K562 (cell line): ENCODE data around the gene LBR. TPM values are rescaled to one million over a fixed set of nuclear protein-coding genes. Genes with fewer than 3 reads are reported as not detected.

Experiments
- ATAC-seq: fragments of 200-7000 bp; cut with Tn5 transposase; 3 replicates; pipeline ENCODE4 v1.9.1; 2020; ENCODE audit warnings: moderate library complexity
- BruUV-seq: library from RNA; stranded (reverse); fragments of 400-500 nt; replicated peaks from 2 replicates; lab custom pipeline; 2021; lab: Mats Ljungman, UMichigan
- CTCF ChIA-PET: fragments of 300-600 bp; formaldehyde crosslinking; extraction: SDS; loops from one replicate; lab custom pipeline; 2021; ENCODE audit warnings: low intra/inter-chr PET ratio; lab: Yijun Ruan, JAX
- POLR2A ChIA-PET: fragments of 300-600, 350-650 bp; sonication (Branson Sonifier 250); formaldehyde crosslinking; extraction: SDS; loops from one replicate; lab custom pipeline; 2021; ENCODE audit warnings: antibody characterized with exemption, inconsistent platforms; lab: Yijun Ruan, JAX
- DNase-seq, 4 experiments: peaks; one replicate each; pipeline versions ENCODE4 v3.0.0 to v3.0.0-alpha.2; 2011 to 2018; ENCODE audit warnings: low spot score in 3 of 4, mixed read lengths in 3 of 4; ENCODE audit errors: extremely low read depth in 1 of 4
- FAIRE-seq: peaks from 2 replicates; lab custom pipeline; 2011; peaks lifted over from hg19 to GRCh38; lab: Jason Lieb, UNC
- H2AFZ ChIP-seq: 2 replicates; pipeline ENCODE4 v1.6.0; 2011; ENCODE audit warnings: low read depth, low read length, control low read depth, inconsistent platforms
- H3K27ac ChIP-seq: fragments of 200-600 bp; 3 replicates; pipeline ENCODE4 v1.8.0; 2011; ENCODE audit warnings: low read depth, mild to moderate bottlenecking, control low read depth, inconsistent platforms, low read length, moderate library complexity, mixed read lengths; ENCODE audit errors: extremely low read depth
- H3K27me3 ChIP-seq, 2 experiments: fragments of 300-600 bp in 1 of 2; 2 replicates in 1 of 2; 3 replicates in 1 of 2; pipeline versions ENCODE4 v1.6.0 to v1.8.0; 2011; ENCODE audit warnings: inconsistent platforms in 2 of 2, low read length in 2 of 2, mild to moderate bottlenecking in 1 of 2, mixed read lengths in 1 of 2, moderate library complexity in 1 of 2; ENCODE audit not compliant: control insufficient read depth in 2 of 2, insufficient read depth in 2 of 2
- H3K36me3 ChIP-seq: fragments of 300-600 bp; 3 replicates; pipeline ENCODE4 v1.8.0; 2011; ENCODE audit warnings: mild to moderate bottlenecking, low read length, inconsistent platforms; ENCODE audit not compliant: control insufficient read depth, insufficient read depth
- H3K4me1 ChIP-seq, 2 experiments: fragments of 200-600 bp in 1 of 2; replicated peaks in 1 of 2; 2 replicates in 1 of 2; 3 replicates in 1 of 2; pipeline versions ENCODE4 v1.5.1 to v1.8.0; 2011; ENCODE audit warnings: inconsistent platforms in 2 of 2, low read length in 2 of 2, mild to moderate bottlenecking in 1 of 2, mixed read lengths in 1 of 2, moderate library complexity in 1 of 2; ENCODE audit not compliant: control insufficient read depth in 2 of 2, insufficient read depth in 2 of 2
- H3K4me2 ChIP-seq: 2 replicates; pipeline ENCODE4 v1.6.1; 2011; ENCODE audit warnings: low read length, control low read depth, inconsistent platforms, mixed read lengths; ENCODE audit not compliant: insufficient read depth
- H3K4me3 ChIP-seq: fragments of 200-600 bp; sonication (generic), shearing (Covaris generic); 2 replicates; pipeline ENCODE4 v1.5.1; 2016; ENCODE audit warnings: control low read depth, inconsistent platforms
- H3K79me2 ChIP-seq: fragments of 200-600 bp; 3 replicates; pipeline ENCODE4 v1.8.0; 2011; ENCODE audit warnings: low read length, inconsistent platforms; ENCODE audit not compliant: control insufficient read depth, insufficient read depth
- H3K9ac ChIP-seq, 2 experiments: 2 replicates each; pipeline versions ENCODE4 v1.6.0 to v1.6.1; 2011; ENCODE audit warnings: low read depth in 2 of 2, low read length in 2 of 2, control low read depth in 1 of 2, inconsistent platforms in 1 of 2, mild to moderate bottlenecking in 1 of 2, mixed read lengths in 1 of 2; ENCODE audit not compliant: insufficient read depth in 1 of 2
- H3K9me1 ChIP-seq: one replicate; pipeline ENCODE4 v1.6.0; 2011; ENCODE audit warnings: inconsistent platforms, mild to moderate bottlenecking, low read length, moderate library complexity; ENCODE audit not compliant: control insufficient read depth, insufficient read depth
- H3K9me3 ChIP-seq: replicated peaks from 2 replicates; pipeline ENCODE4 v1.5.1; 2011; ENCODE audit warnings: low read depth, low read length, inconsistent platforms; ENCODE audit not compliant: control insufficient read depth, insufficient read depth
- H4K20me1 ChIP-seq: replicated peaks from 2 replicates; pipeline ENCODE4 v1.6.1; 2011; ENCODE audit warnings: low read length, inconsistent platforms, mixed read lengths; ENCODE audit not compliant: control insufficient read depth, insufficient read depth
- CBX5 ChIP-seq: IDR thresholded peaks from 2 replicates; pipeline ENCODE4 v1.6.1; 2014; ENCODE audit warnings: low read depth, borderline replicate concordance
- MED1 ChIP-seq: sonication (generic); formaldehyde crosslinking; IDR thresholded peaks from 2 replicates; pipeline ENCODE4 v1.8.1; 2023; ENCODE audit warnings: missing genetic modification reagents, borderline replicate concordance
- PHB2 ChIP-seq: fragments of 450-650 bp; IDR thresholded peaks from 2 replicates; pipeline ENCODE4 v1.6.1; 2017; ENCODE audit warnings: low read depth
- RUNX1 ChIP-seq: sonication (generic); IDR thresholded peaks from 2 replicates; pipeline ENCODE4 v1.6.1; 2016; ENCODE audit warnings: antibody characterized with exemption, low read depth
- ZNF316 ChIP-seq: fragments of 450-650 bp; IDR thresholded peaks from 2 replicates; pipeline ENCODE4 v1.6.1; 2016
- WGBS: fragments of 100-300 bp; shearing (Covaris generic); methylation state at CpG from one replicate; pipeline ENCODE4 v1.1.6; 2016; ENCODE audit warnings: low coverage, mixed read lengths; ENCODE audit not compliant: insufficient coverage; ENCODE audit errors: missing lambda C conversion rate; 5-methylcytosine and 5-hydroxymethylcytosine counted together
- in situ Hi-C: fragments of 300-500 bp; cut with MboI; formaldehyde crosslinking; loops from 4 replicates; pipeline ENCODE4 v1.15.0; 2018; ENCODE audit warnings: inconsistent platforms, mixed read lengths
- intact Hi-C: fragments of 100-400 bp; cut with micrococcal nuclease; formaldehyde crosslinking; loops from 2 replicates; pipeline ENCODE4 v1.14.2; 2022
- polyA plus RNA-seq, 8 experiments: library from polyadenylated mRNA; depleted of rRNA in 4 of 8; stranded (reverse) in 5 of 8; unstranded in 3 of 8; fragments of >200 nt; fragmentation: Nextera tagmentation in 2 of 8; fragmentation: Illumina TruSeq in 1 of 8; extraction: Ambion mirVana in 2 of 8; extraction: Trizol in 1 of 8; gene quantifications; 2 replicates each; pipeline versions ENCODE4 v1.2.1 to v1.2.3, GENCODE V29; 2011 to 2014; ENCODE audit warnings: inconsistent platforms in 1 of 8, missing spikeins in 1 of 8
- total RNA-seq, 7 experiments: library from RNA; depleted of rRNA in 6 of 7; stranded (reverse); fragments of >200 nt in 6 of 7; fragmentation: Illumina TruSeq in 2 of 7; extraction: Trizol in 2 of 7; gene quantifications; 2 replicates each; pipeline versions ENCODE4 v1.2.1 to v1.2.3, GENCODE V29; 2011 to 2021; ENCODE audit warnings: low replicate concordance in 1 of 7
- TF ChIP-seq, protein P1 (sequence below): fragments of 200-400 bp; formaldehyde crosslinking; IDR thresholded peaks from 2 replicates; pipeline ENCODE4 v1.6.1; 2017; ENCODE audit warnings: mild to moderate bottlenecking, low read depth, low read length, moderate library complexity

LBR gene
- total and polyA plus RNA-seq, 9 of the 15 experiments (the other 6 are each of a cell fraction or from before 2014, with no cell fraction given): 102 to 229 (median 197) TPM

DNA sequence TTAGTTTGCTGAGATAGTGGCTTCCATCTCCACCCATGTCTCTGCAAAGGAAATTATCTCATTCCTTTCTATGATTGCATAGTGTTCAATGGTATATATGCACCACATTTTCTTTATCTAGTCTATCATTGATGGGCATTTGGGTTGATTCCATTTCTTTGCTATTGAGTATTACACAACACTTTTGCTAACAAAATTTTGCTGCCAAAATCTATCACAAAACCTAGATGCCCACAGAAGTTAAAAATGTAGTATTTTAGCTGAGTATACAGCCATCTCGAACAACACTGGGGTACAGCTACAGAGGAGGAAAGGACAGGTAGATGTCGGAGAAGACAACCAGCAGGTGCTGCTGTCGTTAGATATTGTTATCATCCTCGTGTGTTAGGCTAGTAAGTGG lies 67.7 kb downstream of the LBR start:
- Histone ChIP-seq H3K4me3 (no peak overlapping the region), H3K27me3 (peaks cover 0 to under 1% of the 10 kb centered on the region in 2 experiments; a peak in 2 of 5 replicates), H3K4me2 (no peak overlapping the region), H2AFZ (no peak overlapping the region), H3K9ac (no peak overlapping the region), H3K9me3 (no peaks in the 10 kb centered on the region), H4K20me1 (no peaks in the 10 kb centered on the region), H3K27ac (no peak overlapping the region), H3K9me1 (no peaks in the 10 kb centered on the region), H3K4me1 (no peaks in the 10 kb centered on the region), H3K79me2 (no peaks in the 10 kb centered on the region), H3K36me3 (no peaks in the 10 kb centered on the region)
- TF ChIP-seq RUNX1: no peak
- intact Hi-C loops: no loop called here
- FAIRE-seq (no peak), DNase-seq (no peak), ATAC-seq (no peak)
- 0% methylated on average over 4 of the region's 4 CpGs for WGBS
- in situ Hi-C loops: no loop called here
- ChIA-PET CTCF (no interaction called here), POLR2A (no interaction called here)
- BruUV-seq: no TSS peak

DNA sequence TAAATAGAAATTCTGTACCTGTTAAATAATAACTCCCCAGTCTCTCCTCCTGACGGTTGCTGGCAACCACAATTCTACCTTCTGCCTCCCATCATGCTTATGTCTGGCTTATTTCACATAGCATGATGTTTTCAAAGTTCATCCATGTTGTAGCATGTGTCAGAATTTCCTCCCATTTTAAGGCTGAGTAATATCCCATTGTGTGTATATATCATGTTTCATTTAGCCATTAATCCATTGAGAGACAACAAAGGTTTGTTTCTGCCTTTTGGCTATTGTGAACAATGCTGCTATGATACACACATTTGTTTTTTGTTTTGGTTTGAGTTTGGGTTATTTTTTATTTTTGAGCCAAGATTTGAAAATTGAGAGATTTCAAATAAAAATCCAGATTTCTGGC lies 72.0 kb downstream of the LBR start:
- no TSS peak for BruUV-seq
- H3K4me3 ChIP-seq: no peak overlapping the region
- peak; percentile 59 for FAIRE-seq
- no peak overlapping the region for H3K27ac ChIP-seq
- ChIA-PET CTCF (no interaction called here), POLR2A (no interaction called here)
- intact Hi-C loops: no loop called here
- no peak overlapping the region for H3K4me2 ChIP-seq
- WGBS: 0% methylated on average over 1 of the region's 1 CpG
- no peaks in the 10 kb centered on the region; a peak in 1 of 5 replicates for H3K27me3 ChIP-seq
- no peaks in the 10 kb centered on the region for H4K20me1 ChIP-seq
- TF ChIP-seq PHB2: no peak
- TF ChIP-seq, protein P1, sequence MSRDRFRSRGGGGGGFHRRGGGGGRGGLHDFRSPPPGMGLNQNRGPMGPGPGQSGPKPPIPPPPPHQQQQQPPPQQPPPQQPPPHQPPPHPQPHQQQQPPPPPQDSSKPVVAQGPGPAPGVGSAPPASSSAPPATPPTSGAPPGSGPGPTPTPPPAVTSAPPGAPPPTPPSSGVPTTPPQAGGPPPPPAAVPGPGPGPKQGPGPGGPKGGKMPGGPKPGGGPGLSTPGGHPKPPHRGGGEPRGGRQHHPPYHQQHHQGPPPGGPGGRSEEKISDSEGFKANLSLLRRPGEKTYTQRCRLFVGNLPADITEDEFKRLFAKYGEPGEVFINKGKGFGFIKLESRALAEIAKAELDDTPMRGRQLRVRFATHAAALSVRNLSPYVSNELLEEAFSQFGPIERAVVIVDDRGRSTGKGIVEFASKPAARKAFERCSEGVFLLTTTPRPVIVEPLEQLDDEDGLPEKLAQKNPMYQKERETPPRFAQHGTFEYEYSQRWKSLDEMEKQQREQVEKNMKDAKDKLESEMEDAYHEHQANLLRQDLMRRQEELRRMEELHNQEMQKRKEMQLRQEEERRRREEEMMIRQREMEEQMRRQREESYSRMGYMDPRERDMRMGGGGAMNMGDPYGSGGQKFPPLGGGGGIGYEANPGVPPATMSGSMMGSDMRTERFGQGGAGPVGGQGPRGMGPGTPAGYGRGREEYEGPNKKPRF: no peak
- TF ChIP-seq ZNF316: no peak
- no peak for TF ChIP-seq MED1 (CRISPR knock-in tag)
- TF ChIP-seq CBX5: no peak
- no peaks in the 10 kb centered on the region for H3K9me3 ChIP-seq
- H3K4me1 ChIP-seq: no peaks in the 10 kb centered on the region
- no peak overlapping the region for H2AFZ ChIP-seq
- no peak overlapping the region for H3K9ac ChIP-seq
- H3K36me3 ChIP-seq: no peaks in the 10 kb centered on the region
- DNase-seq: no peak
- no peaks in the 10 kb centered on the region for H3K79me2 ChIP-seq
- in situ Hi-C loops: no loop called here
- no peaks in the 10 kb centered on the region for H3K9me1 ChIP-seq
- ATAC-seq: no peak
